ENCODE data around the gene PDE6A. TPM values are rescaled to one million over a fixed set of nuclear protein-coding genes. Genes with fewer than 3 reads are reported as not detected.
A peak's percentile ranks its signal among the peaks of the same experiment; 100 is the strongest.

PDE6A gene
- total and polyA plus RNA-seq, 9 of the 15 experiments (the other 6 are each of a cell fraction or from before 2014, with no cell fraction given), result 0.01 to 0.04 (median 0.01) TPM; not detected in 6

GRCh38 chr5:149930749-149931574 lies 13.6 kb downstream of the PDE6A start (continued):
- no peak for TF ChIP-seq MCM2 (IDR thresholded peaks at IDR 0.05; ENCODE audit: low read depth)
- TF ChIP-seq SMARCC2 (IDR thresholded peaks at IDR 0.05; ENCODE audit: low read depth), result peak; percentile 33; the same call in 1 of the 2 replicates
- TF ChIP-seq ZNF449 (CRISPR knock-in tag; IDR thresholded peaks at IDR 0.05), result no peak
- no peak for TF ChIP-seq MTA3 (IDR thresholded peaks at IDR 0.05; ENCODE audit: borderline replicate concordance)
- no peak for TF ChIP-seq ZNF707 (CRISPR knock-in tag; conservative IDR thresholded peaks at IDR 0.05)
- TF ChIP-seq SMARCA4 (IDR thresholded peaks at IDR 0.05), result peak; percentile 59
- TF ChIP-seq ZNF584 (CRISPR knock-in tag; IDR thresholded peaks at IDR 0.05; ENCODE audit: low read depth), result no peak
- peak; percentile 91 for TF ChIP-seq ZNF316 (IDR thresholded peaks at IDR 0.05)
- TF ChIP-seq RCOR1 (IDR thresholded peaks at IDR 0.05; ENCODE audit: borderline replicate concordance in 1 of 2, low read depth in 2 of 2, low read length in 2 of 2), result no peak; a peak in 1 of 4 replicates
- no peak for TF ChIP-seq SAFB2 (IDR thresholded peaks at IDR 0.05; ENCODE audit: borderline replicate concordance, low read depth, low read length, severe bottlenecking)
- no peak for TF ChIP-seq SREBF1 (IDR thresholded peaks at IDR 0.05; ENCODE audit: borderline replicate concordance, low read depth, low read length)
- no peak for TF ChIP-seq MIER1 (IDR thresholded peaks at IDR 0.05; ENCODE audit: low read depth)
- TF ChIP-seq, protein P1, sequence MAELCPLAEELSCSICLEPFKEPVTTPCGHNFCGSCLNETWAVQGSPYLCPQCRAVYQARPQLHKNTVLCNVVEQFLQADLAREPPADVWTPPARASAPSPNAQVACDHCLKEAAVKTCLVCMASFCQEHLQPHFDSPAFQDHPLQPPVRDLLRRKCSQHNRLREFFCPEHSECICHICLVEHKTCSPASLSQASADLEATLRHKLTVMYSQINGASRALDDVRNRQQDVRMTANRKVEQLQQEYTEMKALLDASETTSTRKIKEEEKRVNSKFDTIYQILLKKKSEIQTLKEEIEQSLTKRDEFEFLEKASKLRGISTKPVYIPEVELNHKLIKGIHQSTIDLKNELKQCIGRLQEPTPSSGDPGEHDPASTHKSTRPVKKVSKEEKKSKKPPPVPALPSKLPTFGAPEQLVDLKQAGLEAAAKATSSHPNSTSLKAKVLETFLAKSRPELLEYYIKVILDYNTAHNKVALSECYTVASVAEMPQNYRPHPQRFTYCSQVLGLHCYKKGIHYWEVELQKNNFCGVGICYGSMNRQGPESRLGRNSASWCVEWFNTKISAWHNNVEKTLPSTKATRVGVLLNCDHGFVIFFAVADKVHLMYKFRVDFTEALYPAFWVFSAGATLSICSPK (IDR thresholded peaks at IDR 0.05; ENCODE audit: borderline replicate concordance), result no peak
- TF ChIP-seq CCNT2 (IDR thresholded peaks at IDR 0.05; ENCODE audit: borderline replicate concordance, extremely low read depth, insufficient read length, low read depth, low read length), result peak; percentile 12
- TF ChIP-seq ZZZ3 (IDR thresholded peaks at IDR 0.05), result no peak
- TF ChIP-seq ZEB2 (IDR thresholded peaks at IDR 0.05), result peak; percentile 70; the same call in 1 of the 2 replicates
- TF ChIP-seq KAT7 (CRISPR knock-in tag; IDR thresholded peaks at IDR 0.05; ENCODE audit: borderline replicate concordance), result no peak
- TF ChIP-seq STAT5A (IDR thresholded peaks at IDR 0.05; ENCODE audit: borderline replicate concordance, low read length), result peak; percentile 86
- peak; percentile 74 for TF ChIP-seq EP300 (IDR thresholded peaks at IDR 0.05; ENCODE audit: low read length)
- TF ChIP-seq ATF1 (CRISPR knock-in tag; IDR thresholded peaks at IDR 0.05), result no peak
- peak; percentile 40; the same call in 1 of the 2 replicates for TF ChIP-seq ATF1 (tag; IDR thresholded peaks at IDR 0.05)
- TF ChIP-seq ZBTB1 (CRISPR knock-in tag; IDR thresholded peaks at IDR 0.05; ENCODE audit: borderline replicate concordance, low read depth), result no peak
- no peak for TF ChIP-seq ZNF133 (CRISPR knock-in tag; IDR thresholded peaks at IDR 0.05)
- no peak for TF ChIP-seq NFIX (CRISPR knock-in tag; IDR thresholded peaks at IDR 0.05; ENCODE audit: low read depth)
- peak; percentile 90 for TF ChIP-seq ADNP (tag; IDR thresholded peaks at IDR 0.05)
- TF ChIP-seq TEAD2 (tag; IDR thresholded peaks at IDR 0.05), result no peak
- TF ChIP-seq CC2D1A (IDR thresholded peaks at IDR 0.05), result no peak
- TF ChIP-seq ILK (tag; IDR thresholded peaks at IDR 0.05; ENCODE audit: borderline replicate concordance, low read depth), result no peak
- TF ChIP-seq PYGO2 (tag; IDR thresholded peaks at IDR 0.05), result no peak
